Measurements from ENCODE around the gene TEX12.

TEX12 gene, protein sequence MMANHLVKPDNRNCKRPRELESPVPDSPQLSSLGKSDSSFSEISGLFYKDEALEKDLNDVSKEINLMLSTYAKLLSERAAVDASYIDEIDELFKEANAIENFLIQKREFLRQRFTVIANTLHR

DNA sequence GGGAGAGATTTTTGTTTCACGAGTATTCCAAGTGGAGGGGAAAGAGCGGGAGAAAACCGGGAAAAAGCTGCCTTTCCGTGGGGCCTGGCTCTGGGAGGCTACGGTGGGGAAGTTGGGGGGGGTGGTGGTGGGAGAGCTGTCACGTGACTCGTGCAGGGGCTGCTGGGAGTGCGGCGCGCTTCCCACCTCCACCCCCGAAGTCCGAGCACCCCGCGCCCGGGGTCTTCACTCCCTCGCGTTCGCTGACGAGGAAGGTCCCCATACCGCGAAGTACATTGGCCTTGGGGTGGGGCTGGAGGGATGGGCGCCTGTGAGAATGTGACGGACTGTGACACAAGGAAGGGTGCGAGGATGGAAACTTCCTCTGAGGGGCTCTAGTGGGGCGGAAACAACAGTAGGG lies at the start of gene TEX12:
TSS of gene TEX12 (plus strand) at position 228 of the 400 bp plus-strand sequence. CDS start 1,897 bp downstream, outside the sequence.
- no peak for TF ChIP-seq ZNF274 (IDR thresholded peaks at IDR 0.05; ENCODE audit: low read depth, low read length)
- H3K4me3 ChIP-seq (ENCODE audit: low read length) = no peak within 1 kb of the TSS

GRCh38 chr11:112118176-112118575 lies 49.0 kb upstream of the TEX12 start:
- H3K4me3 ChIP-seq (ENCODE audit: low read length) = no peak overlapping the region
- TF ChIP-seq ZNF274 (IDR thresholded peaks at IDR 0.05; ENCODE audit: low read depth, low read length) = no peak

DNA sequence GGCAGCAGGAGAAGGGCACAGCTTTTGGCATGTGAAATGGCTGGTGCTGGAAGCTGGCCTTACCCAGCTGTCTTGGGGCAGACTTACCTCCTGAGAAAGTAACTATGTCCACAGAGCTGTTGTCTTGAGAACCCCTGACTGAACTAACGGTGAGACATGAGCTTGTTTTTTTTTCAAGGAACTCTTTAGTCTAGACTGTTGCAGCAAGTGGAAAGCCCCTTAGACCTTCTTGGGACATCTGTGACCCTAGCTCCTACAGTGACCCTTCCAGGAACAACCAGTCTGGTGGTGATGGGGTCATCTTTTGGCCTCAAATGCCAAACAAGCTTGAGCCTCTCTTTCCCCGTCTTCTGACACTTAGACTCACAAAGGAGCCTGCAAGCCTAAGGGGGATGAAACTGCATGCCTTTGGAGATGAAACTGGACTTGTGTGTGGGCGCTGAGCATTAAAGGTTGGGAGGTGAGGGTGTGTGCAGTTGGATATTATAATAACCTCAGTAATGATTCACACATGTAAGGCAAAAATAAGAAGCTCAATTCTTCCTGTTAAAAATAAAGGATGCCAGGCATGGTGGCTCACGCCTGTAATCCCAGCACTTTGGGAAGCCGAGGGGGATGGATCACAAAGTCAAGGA lies 45.1 kb upstream of the TEX12 start:
- TF ChIP-seq ZNF274 (IDR thresholded peaks at IDR 0.05; ENCODE audit: low read depth, low read length) = no peak

DNA sequence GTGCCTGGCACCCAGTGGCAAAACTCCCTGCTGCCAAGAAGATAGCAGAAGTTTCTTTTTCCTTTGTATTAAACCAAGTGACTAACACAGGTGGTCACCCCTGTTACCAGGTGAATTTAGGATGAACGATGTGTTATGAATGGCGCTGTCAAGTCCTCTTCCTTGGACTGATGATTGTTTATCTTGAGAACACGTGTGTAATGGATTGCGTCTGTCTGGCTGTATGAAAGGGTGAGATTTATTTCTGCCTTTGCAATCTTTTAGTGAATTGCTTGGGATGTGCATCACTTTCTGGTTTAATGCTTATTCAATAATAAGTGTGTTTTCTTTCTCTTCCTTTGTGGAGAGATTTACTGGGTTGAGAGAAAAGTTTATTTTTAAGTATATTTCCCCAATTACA lies 44.0 kb upstream of the TEX12 start:
- H3K4me3 ChIP-seq (ENCODE audit: low read length) = no peak overlapping the region
- no peak for TF ChIP-seq ZNF274 (IDR thresholded peaks at IDR 0.05; ENCODE audit: low read depth, low read length)

More for the DNA sequence above, 45.1 kb upstream of the TEX12 start:
- H3K4me3 ChIP-seq (ENCODE audit: low read length) = no peak overlapping the region

DNA sequence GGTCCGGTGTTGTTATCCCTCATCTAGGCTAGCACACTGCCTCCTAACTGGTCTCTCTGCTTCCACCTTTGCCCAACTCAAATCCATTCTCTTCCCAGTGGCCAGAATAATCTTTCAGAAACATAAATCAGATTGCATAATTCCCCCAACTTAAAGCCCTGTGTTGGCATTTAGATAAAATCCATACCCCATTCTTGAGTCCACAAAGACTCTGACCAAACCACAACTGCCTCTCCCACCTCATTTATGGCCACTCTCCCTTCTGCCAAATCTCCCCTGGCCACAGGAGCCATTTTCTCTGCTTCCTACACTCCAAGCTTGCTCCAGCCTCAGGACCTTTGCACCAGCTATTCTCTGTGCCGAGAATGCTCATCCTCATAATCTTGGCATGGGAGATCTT lies 40.1 kb upstream of the TEX12 start:
- H3K4me3 ChIP-seq (ENCODE audit: low read length) = no peak overlapping the region
- no peak for TF ChIP-seq ZNF274 (IDR thresholded peaks at IDR 0.05; ENCODE audit: low read depth, low read length)

DNA sequence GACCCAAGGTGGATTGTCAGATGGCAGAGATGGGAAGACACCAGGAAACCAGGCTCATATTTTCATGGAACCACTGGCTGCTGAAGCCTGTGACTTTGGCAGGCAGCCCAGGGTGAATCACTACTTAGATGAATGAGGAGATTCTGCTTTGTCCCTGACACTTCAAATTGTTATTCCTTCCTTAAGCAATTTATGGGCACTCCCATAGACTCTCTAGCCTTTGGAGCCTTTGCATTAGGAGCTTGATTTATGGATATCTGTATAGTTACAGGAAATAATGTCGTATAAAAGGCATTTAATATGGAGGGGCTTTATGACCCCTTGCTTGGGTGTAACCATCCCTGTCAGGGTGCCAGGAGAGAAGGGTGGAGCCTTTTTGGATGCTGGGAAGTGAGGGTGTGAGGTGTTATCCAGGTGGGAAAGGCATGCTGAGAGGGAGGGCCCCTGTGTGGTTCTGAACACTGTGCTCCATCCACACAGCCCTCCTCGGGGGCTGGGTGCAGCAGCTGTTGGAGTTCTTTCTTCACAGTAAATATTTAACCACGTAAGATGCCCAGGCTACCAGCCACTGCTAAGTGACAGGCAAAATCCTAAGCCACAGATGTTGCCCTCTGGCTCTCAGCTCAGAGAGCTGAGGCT lies 38.6 kb upstream of the TEX12 start:
- no peak for TF ChIP-seq ZNF274 (IDR thresholded peaks at IDR 0.05; ENCODE audit: low read depth, low read length)
- no peak overlapping the region for H3K4me3 ChIP-seq (ENCODE audit: low read length)

DNA sequence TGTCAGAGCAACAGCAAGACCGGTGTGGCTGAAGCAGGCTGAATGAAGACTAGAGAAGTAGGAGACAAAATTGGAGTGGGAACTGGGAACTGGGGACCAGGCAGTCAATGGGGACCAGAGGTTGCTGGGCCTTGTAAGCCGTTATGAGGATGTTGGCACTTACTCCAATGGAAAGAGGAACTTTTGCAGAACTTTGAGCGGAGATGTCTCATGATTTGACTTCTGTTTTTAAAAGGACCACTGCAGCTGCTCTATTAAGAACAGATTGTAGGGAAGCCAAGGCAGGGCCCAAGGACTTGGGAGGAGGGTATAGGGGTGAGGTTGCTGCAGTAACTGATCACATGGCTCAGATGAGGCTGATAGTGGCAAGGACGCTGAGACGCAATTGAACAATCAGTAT lies 37.5 kb upstream of the TEX12 start:
- no peak overlapping the region for H3K4me3 ChIP-seq (ENCODE audit: low read length)

GRCh38 chr11:112132737-112133136 lies 34.4 kb upstream of the TEX12 start:
- no peak for TF ChIP-seq ZNF274 (IDR thresholded peaks at IDR 0.05; ENCODE audit: low read depth, low read length)

More for the DNA sequence above, 37.5 kb upstream of the TEX12 start:
- no peak for TF ChIP-seq ZNF274 (IDR thresholded peaks at IDR 0.05; ENCODE audit: low read depth, low read length)

DNA sequence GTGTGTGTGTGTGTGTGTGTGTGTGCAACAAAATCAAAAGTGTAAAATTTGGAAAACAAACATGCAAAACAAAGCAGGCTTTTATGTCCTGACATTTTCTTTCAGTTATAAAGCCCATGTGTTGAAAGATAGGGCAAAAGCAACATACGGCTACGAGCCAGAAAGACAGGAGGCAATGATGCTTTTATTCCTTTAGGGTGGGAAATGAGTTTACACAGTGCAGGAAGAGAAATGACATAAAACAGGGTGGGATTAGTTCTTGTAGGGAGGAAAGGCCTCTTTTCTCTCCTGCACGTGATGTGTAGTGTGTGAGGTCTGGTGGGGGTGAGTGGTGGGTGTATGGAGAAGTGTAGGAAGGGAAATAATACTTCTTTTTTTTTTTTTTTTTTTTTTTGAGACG lies 32.7 kb upstream of the TEX12 start:
- no peak overlapping the region for H3K4me3 ChIP-seq (ENCODE audit: low read length)
- TF ChIP-seq ZNF274 (IDR thresholded peaks at IDR 0.05; ENCODE audit: low read depth, low read length) = no peak

More at GRCh38 chr11:112132737-112133136, 34.4 kb upstream of the TEX12 start:
- no peak overlapping the region for H3K4me3 ChIP-seq (ENCODE audit: low read length)

DNA sequence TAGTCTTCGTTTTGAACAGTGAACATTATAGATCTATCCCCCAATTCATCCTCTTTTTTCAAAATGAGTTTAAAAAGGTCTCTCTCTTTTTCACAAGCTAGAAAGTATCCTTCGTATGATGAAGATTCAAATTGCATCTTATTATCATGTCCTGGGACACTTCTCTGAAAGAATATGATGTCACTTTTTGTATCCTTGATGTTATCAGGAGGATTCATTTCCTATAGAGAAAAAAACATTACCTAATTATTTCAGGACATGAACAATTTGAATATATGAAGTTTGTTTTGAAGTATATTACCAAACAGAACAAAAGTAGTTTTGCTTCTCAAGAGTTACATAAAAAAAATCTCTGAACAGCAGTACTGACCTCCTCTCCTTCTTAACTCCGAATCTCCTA lies 23.6 kb upstream of the TEX12 start:
- no peak for TF ChIP-seq ZNF274 (IDR thresholded peaks at IDR 0.05; ENCODE audit: low read depth, low read length)
- no peak overlapping the region for H3K4me3 ChIP-seq (ENCODE audit: low read length)

DNA sequence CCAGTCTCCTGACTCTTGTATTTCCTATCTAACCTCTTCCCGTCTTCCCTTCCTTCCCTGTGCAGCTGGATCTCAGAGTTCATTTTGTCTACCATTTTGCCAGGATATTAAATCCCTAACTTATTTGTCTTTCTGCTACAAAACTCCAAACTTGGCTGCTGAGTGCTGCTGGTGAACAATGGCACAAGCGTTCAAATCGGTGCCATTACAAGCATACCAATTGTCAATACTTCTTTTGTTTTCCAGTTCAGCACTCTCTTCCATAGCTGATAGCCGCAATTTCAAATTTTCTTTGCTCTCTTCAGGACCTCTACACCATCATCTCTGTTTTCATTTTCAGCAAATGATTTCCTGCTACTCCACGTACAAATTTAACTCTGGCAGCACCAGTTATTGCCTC lies 16.7 kb upstream of the TEX12 start:
- H3K4me3 ChIP-seq (ENCODE audit: low read length) = no peak overlapping the region
- TF ChIP-seq ZNF274 (IDR thresholded peaks at IDR 0.05; ENCODE audit: low read depth, low read length) = no peak

GRCh38 chr11:112156153-112156955 lies 10.8 kb upstream of the TEX12 start:
- no peak for TF ChIP-seq ZNF274 (IDR thresholded peaks at IDR 0.05; ENCODE audit: low read depth, low read length)
- H3K4me3 ChIP-seq (ENCODE audit: low read length) = no peak overlapping the region

DNA sequence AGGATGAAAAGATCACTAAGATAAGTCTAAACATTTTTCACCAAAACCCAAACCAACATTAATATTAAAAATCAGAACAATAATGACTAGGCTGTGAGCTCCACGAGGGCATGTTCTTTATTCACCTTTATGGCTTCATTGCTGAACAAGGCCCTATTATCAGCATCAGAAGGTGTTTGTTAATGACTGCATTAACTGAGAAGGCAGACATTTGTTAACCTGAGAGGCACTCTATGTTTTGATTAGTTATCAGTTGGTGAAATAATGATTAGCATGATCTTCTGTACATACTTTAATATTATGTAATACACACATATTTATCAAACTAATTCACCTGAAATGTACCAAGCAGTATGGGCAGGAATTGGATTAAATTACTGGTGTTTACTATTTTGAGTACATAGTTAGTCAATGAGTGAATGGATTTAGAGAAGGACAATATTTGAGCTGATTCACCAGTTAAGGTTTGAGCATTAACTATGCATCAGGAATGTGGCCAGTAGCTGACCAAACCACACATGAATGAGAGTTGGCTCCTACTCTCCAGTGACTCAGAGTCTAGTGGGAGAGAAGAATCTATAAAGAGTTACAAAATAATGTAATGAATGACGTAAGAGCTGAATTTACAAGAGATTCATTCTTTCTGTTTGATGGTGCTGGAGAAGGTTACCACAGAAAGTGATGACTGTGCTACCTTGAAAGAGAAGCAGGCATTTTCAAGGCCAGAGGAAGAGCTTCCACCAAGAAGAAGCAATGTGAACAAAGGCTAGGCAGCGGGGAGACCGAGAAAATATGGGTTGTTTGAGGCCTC lies 10.0 kb upstream of the TEX12 start:
- no peak for TF ChIP-seq ZNF274 (IDR thresholded peaks at IDR 0.05; ENCODE audit: low read depth, low read length)
- H3K4me3 ChIP-seq (ENCODE audit: low read length) = no peak overlapping the region

Data from GM08714 (cell line).